Measurements from ENCODE around the gene VPS4A.

DNA sequence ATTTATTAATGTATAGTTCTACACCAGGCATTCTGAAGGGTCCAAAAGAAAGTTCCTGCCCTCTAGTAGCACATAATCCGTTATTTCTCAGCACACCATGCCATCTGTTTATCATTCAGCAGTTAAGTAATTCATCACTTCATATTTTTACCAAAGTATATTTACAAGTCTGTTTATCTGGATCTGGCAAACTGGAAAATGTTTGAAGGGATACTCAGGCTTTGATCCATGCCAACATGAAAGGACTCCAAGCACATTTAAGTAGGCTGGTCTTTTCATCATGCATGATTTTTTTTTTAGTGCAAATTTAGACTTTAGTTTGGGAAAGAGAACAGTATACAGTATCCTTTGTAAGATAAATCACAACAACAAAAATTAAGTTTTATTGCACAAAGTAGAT lies 4.1 kb upstream of the VPS4A start:
- TF ChIP-seq, protein P1, sequence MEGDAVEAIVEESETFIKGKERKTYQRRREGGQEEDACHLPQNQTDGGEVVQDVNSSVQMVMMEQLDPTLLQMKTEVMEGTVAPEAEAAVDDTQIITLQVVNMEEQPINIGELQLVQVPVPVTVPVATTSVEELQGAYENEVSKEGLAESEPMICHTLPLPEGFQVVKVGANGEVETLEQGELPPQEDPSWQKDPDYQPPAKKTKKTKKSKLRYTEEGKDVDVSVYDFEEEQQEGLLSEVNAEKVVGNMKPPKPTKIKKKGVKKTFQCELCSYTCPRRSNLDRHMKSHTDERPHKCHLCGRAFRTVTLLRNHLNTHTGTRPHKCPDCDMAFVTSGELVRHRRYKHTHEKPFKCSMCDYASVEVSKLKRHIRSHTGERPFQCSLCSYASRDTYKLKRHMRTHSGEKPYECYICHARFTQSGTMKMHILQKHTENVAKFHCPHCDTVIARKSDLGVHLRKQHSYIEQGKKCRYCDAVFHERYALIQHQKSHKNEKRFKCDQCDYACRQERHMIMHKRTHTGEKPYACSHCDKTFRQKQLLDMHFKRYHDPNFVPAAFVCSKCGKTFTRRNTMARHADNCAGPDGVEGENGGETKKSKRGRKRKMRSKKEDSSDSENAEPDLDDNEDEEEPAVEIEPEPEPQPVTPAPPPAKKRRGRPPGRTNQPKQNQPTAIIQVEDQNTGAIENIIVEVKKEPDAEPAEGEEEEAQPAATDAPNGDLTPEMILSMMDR (IDR thresholded peaks at IDR 0.05) = no peak
- no peak for TF ChIP-seq POLR2A (IDR thresholded peaks at IDR 0.05)

All from testis (tissue), 2 donors.